Fibroblast of pulmonary artery (primary cell): ENCODE measurements around the gene ATG14.

Experiments used
- DNase-seq: peaks from one replicate; pipeline ENCODE4 v3.0.0-alpha.2; 2010; ENCODE audit warnings: low read depth
- H3K4me3 ChIP-seq: replicated peaks from 2 replicates; pipeline ENCODE4 v1.5.1; 2011; ENCODE audit warnings: low read depth, mild to moderate bottlenecking, control low read depth, low read length, moderate library complexity
- CTCF ChIP-seq: IDR thresholded peaks from 2 replicates; pipeline ENCODE4 v1.5.1; 2011; ENCODE audit warnings: mild to moderate bottlenecking, control low read depth, low read length, inconsistent platforms; ENCODE audit errors: missing control alignments

The ATG14 gene

GRCh38 chr14:55441286-55441685 lies 29.7 kb upstream of the ATG14 start:
- no peak overlapping the region for H3K4me3 ChIP-seq
- TF ChIP-seq CTCF: no peak
- no peak for DNase-seq

- DNase-seq: no peak
- H3K4me3 ChIP-seq: no peak within 1 kb of the TSS
- TF ChIP-seq CTCF: peak; percentile 30
Measured at GRCh38 chr14:55440385-55440784, 28.8 kb upstream of the ATG14 start, which contains the start of gene TBPL2. Gene TBPL2 (minus strand): TSS chr14:55440616. CDS start chr14:55440449, 167 bp downstream.

- no peak overlapping the region for H3K4me3 ChIP-seq
- peak; percentile 63 for TF ChIP-seq CTCF
- peak; percentile 84 for DNase-seq
Measured at GRCh38 chr14:55438066-55438683, 26.5 kb upstream of the ATG14 start.

- no peak for DNase-seq
- no peak for TF ChIP-seq CTCF
- no peak overlapping the region for H3K4me3 ChIP-seq
Measured at GRCh38 chr14:55436931-55437330, 25.3 kb upstream of the ATG14 start.

GRCh38 chr14:55436519-55436918 lies 24.9 kb upstream of the ATG14 start:
- H3K4me3 ChIP-seq: no peak overlapping the region
- TF ChIP-seq CTCF: no peak
- DNase-seq: no peak

GRCh38 chr14:55434805-55435174 lies 23.2 kb upstream of the ATG14 start:
- H3K4me3 ChIP-seq: no peak overlapping the region
- DNase-seq: no peak
- TF ChIP-seq CTCF: no peak
